ENCODE measurements around the gene RNF225.

- no peak for TF ChIP-seq CTCF (IDR thresholded peaks at IDR 0.05; ENCODE audit: low read length)
- no peak for TF ChIP-seq EZH2 (optimal IDR thresholded peaks at IDR 0.05; ENCODE audit: low read depth, low read length)
Measured at GRCh38 chr19:58429745-58430144, 34.3 kb downstream of the RNF225 start.
